ENCODE results near the gene TAGAP.
"Not testable (repeated sequence)": the region's sequence is repeated elsewhere in the genome, so short reads cannot be mapped to it uniquely, and the experiment has no call there.

Gene TAGAP

GRCh38 chr6:159043947-159044346 is 844 bp downstream of the TAGAP start:
- no peak for DNase-seq

DNA sequence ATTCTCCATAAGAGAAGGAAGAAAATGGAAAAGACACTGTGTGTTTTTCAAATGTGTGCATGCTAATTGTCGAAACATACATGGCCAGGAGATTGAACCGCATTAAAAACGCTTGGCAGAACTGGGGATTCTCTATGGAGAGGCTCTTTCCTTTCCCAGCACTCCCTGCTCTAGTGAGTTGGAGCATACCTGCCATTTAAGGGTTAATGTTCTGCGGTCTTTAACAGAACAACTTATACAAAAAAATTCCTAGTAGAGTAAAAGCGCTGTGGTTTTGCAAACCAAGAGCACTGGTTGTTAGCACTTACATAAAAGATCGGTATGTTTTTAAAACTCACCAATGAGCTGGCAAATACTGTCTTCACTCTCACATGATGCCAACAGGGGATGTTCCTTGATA is 1.5 kb downstream of the TAGAP start:
- DNase-seq: no peak

DNA sequence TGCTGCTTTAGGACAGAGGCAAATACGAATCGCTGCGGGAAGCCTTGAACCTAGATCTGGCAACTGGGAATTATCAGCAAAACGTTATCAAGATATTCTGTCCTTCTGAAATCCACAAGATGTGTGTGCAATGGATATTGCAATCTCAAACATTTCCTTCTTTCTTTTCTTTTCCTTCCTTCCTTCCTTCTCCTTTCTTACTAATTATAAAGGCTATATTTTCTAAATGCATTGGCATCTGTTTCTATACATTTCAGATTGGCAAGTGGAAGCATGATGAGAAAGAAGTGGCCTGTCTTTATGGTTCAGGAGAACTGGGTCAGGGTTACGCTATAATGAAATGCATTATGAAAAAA is 2.0 kb downstream of the TAGAP start:
- DNase-seq: no peak

DNA sequence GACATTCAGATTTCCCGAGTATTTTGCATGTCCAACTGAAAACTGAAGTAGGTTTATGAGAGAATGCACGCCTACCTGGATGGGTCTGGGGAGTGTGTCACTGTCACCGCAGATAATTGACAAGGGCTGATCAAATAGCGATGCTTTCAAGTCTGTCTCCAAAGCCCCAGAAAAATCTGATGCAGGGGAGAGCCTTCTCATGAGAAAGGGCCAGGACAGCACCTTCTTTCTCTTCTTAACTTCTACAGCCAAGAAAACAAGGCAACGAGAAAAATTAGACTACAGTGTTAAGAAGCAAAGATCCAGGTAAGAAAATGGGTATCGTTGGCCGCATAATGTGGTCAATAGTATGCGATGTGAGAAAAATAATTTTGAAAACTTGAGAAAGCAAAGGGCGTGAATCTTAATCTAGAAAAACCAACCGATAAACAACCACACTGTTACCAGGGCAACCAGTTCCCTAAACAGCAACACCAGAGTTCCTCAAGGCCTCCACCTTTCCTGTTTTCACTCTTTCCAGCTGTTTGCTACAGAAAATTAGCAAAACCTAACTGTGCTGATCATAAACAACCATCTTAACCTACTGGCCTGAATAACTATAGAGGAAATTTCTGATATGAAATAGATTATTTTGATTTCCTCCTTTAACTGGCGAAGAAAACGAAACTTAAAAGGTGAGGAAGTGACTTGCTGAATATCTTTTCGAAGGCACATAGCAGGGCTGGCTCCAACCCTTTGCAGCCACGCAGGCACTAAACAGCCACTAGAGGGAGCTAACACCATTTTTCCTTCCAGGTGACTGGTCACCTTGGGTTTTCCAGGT is 2.6 kb downstream of the TAGAP start:
- no peak for DNase-seq

DNA sequence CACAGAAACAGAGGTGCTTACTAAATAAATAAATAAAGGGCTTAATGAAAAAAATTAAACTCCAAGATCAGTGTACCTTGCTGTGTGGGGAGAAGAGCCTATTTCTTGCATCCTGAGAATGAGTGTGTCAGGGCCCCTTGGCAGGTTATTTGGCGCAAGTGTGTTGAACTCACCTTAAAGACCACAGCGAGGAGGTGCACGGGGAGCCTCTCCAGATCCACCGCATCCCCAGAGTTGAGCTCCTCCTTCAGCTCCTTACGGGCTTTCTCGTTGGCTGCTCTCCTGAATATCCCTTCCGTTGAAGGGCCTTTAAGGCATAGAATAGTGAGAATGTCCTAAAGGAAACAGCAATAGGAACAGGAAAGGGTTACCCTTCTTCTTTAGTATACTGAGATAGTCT is 3.6 kb downstream of the TAGAP start:
- DNase-seq: no peak

DNA sequence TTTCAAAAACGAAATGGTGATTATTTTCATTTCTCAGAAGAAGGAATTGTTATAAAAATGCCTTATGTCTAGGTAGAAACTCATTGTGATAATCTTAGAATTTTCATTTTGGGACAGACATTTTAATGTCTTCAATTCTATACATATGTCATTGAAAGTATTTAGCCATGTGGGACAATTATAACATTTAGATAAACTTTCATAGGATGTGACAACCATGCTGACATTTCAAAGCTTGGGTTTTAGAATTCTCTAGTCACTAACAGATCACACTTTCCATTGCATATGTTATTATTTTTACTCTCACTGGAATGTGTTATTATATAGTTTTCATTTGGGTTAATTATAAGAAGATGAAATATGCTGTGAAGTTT is 4.9 kb downstream of the TAGAP start:
- DNase-seq: no peak

DNA sequence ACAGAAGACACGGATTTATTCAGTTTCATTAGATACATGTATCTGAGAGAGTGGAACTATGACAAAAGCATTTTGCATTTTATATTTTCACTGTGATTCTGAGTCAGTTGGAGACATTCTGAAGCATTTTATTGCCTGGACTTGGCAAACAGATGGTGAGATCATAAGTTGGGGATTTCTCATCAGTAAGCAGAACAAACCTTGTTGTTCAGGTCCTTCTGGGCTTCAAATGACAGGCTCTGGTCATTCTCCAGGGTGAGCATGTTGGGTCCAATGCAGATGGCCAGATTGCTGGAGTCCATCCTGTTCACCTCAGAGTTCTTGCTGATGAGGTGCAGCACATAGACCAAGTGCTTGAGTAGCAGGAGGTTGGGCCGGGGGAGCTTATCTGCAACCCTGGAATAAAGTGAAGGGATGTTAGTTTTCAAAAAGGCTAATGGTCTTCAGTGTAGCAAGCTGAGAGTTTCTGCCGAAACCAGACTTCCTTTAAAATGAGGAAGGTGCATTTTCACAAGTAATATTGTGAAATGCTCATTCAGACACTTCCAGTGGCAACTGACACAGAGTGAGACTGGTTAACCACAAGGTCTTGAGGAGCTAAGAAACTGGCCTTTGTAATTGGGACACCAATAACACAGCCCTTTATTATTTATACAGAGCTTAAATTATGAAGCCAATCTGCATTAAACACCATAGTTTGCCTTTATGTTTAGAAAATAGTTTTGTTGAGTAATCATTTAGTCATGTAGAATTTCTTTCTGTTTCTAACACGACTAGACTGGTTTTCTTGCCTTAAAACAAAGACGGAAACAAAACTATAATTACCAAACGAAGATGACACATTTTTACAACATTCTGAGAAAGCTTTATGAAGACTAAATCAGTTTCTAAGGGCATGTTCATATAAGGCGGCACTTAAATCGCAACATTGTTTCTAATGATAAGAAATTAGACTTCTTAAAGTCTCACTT is 5.6 kb downstream of the TAGAP start:
- no peak for DNase-seq

DNA sequence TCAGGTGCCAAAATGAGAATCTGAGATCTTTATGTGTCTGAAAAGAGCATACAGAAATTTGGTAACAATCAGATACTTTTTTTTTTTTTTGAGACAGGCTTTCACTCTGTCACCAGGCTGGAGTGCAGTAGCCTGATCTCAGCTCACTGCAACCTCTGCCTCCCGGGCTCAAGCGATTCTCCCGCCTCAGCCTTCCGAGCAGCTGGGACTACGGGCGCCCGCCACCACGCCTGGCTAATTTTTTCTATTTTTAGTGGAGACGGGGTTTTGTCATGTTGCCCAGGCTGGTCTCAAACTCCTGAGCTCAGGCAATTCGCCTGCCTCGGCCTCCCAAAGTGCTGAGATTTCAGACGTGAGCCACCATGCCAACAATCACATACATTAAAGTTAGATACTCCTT is 6.5 kb downstream of the TAGAP start:
- not testable (repeated sequence) for DNase-seq

GRCh38 chr6:159037756-159038290 is 7.0 kb downstream of the TAGAP start:
- DNase-seq: no peak

DNA sequence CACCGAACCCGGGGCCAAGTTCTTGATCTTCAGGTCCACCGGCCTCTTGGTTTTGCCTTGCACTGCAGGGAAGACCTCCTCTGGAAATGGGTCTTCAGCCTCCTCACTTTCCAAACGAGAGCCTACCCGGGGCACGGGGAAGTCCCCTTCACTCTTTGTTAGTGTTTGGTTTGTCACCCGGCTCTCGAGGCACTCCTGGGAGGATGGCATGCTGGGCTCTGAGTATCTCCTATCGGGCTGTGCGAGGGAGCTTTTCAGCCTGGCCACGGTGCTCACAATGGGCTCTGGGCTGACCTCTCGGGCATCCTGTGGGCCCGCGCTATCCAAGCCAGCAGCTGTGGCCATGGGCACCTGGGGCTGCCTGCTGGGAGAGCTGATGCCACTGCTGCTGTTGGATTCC is 8.1 kb downstream of the TAGAP start:
- no peak for DNase-seq

- DNase-seq: no peak
Measured at GRCh38 chr6:159035891-159036290, 8.9 kb downstream of the TAGAP start.

GRCh38 chr6:159033160-159034049 is 11.4 kb downstream of the TAGAP start:
- no peak for DNase-seq

- no peak for DNase-seq
Measured at GRCh38 chr6:159031846-159032245, 12.9 kb downstream of the TAGAP start.

DNA sequence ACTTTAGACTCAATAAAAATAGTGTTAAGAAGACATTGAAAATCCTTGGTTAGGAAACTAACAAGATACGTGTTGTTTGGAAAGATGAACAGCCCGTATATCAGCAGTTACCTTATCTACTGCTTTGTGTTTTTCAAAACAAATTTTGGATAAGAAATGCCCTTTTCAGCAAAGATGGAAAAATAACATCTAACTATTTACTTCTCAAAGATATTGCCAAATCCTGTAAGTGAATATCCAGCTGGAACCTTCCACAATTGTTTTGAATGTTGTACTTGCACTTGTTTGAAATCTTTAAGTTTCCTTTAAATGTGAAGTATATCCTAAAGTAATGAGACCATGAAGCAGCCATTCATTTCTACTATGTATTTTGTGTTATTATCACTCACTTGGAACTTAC is 14.6 kb downstream of the TAGAP start:
- DNase-seq: no peak

DNA sequence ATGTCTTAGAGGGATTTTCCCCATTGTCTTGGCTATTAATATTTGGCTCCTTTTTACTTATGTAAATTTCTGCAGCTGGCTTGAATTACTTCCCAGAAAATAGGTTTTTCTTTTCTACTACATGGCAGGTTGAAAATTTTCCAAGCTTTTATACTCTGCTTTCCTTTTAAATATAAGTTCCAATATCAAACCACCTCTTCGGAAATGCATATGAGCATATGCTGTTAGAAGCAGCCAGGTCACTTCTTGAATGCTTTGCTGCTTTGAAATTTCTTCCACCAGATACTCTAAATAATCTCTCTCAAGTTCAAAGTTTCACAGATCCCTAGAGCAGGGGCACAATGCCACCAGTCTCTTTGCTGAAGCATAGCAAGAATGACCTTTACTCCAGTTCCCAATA is 19.6 kb downstream of the TAGAP start:
- DNase-seq: not testable (repeated sequence)

DNA sequence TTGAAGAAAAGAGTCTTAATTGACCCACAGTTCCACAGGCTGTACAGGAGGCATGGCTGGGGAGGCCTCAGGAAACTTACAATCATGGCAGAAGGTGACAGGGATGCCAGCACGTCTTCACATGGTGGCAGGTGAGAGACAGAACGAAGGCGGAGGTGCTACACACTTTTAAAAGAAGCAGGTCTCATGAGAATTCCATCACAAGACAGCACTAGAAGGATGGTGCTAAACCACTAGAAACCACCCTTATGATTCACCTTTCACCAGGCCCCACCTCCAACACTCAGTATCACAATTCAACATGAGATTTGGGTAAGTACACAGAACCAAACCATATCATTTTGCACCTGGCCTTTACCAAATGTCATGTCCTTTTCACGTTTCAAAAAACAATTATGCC is 20.9 kb downstream of the TAGAP start:
- no peak for DNase-seq

GRCh38 chr6:159020011-159020410 is 24.8 kb downstream of the TAGAP start:
- no peak for DNase-seq

- no peak for DNase-seq
Measured at GRCh38 chr6:159017757-159018559, 26.8 kb downstream of the TAGAP start.

GRCh38 chr6:159014406-159014805 is 30.4 kb downstream of the TAGAP start:
- no peak for DNase-seq

GRCh38 chr6:159013229-159013628 is 31.6 kb downstream of the TAGAP start:
- no peak for DNase-seq

DNA sequence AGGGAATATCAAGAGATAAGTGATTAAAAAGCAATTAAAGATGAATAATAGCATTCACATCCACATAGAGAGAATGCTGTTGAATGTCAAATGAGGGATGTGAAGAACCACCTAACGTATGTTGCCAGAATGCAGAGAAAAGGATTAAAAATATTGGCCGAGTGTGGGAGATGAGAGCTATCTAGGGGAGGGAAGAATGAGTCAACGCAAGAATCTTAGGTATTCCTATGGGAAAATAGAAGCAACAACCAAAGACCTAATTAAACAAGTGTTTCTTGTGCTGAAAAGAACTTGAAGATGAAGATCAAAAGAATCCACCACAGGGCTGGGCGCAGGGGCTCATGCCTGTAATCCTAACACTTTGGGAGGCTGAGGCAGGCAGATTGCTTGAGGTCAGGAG is 32.6 kb downstream of the TAGAP start:
- DNase-seq: no peak

DNA sequence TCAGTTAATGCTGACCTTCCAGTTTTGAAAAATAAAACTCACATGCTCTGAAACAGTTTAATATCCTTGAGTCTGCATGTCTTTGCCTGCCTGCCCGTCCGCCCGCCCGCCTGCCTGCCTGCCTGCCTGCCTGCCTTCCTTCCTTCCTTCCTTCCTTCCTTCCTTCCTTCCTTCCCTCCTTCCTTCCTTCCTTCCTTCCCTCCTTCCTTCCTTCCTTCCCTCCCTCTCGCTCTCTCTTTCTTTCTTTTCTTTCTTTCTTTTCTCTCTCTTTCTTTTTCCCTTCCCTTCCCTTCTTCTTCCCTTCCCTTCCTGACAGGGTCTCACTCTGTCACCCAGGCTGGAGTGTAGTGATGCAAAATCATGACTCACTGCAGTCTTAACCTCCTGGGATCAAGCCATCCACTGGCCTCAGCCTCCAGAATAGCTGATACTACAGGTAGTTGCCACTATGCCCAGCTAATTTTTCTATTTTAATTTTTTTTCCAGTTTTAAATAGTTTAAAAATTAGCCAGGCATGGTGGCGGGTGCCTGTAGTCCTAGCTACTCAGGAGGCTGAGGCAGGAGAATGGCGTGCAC is 34.7 kb downstream of the TAGAP start:
- not testable (repeated sequence) for DNase-seq
